Activated naive CD4-positive, alpha-beta T cell treated with anti-CD3 and anti-CD28 coated beads, Interleukin-2, amount 50 U/mL, for 16 hours (primary cell): Measurements from ENCODE around the gene TPSAB1.
A peak's percentile ranks its signal among the peaks of the same experiment; 100 is the strongest.
"Not testable (repeated sequence)": the region's sequence is repeated elsewhere in the genome, so short reads cannot be mapped to it uniquely, and the experiment has no call there.

ENCODE experiments used
- DNase-seq: peaks from one replicate; pipeline ENCODE4 v3.0.0-alpha.2; 2020

Gene TPSAB1

GRCh38 chr16:1253701-1254364 lies 13.3 kb downstream of the TPSAB1 start:
- DNase-seq = not testable (repeated sequence)

DNA sequence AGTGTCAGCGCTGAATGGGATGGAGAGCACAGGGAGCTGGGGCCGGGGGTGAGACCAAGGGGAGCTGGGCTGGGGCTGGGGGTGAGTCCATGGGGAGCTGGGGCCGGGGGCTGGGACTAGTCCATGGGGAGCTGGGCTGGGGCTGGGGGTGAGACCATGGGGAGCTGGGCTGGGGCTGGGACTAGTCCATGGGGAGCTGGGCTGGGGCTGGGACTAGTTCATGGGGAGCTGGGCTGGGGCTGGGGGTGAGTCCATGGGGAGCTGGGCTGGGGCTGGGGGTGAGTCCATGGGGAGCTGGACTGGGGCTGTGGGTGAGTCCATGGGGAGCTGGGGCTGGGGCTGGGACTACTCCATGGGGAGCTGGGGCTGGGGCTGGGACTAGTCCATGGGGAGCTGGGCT lies 14.3 kb downstream of the TPSAB1 start:
- not testable (repeated sequence) for DNase-seq

DNA sequence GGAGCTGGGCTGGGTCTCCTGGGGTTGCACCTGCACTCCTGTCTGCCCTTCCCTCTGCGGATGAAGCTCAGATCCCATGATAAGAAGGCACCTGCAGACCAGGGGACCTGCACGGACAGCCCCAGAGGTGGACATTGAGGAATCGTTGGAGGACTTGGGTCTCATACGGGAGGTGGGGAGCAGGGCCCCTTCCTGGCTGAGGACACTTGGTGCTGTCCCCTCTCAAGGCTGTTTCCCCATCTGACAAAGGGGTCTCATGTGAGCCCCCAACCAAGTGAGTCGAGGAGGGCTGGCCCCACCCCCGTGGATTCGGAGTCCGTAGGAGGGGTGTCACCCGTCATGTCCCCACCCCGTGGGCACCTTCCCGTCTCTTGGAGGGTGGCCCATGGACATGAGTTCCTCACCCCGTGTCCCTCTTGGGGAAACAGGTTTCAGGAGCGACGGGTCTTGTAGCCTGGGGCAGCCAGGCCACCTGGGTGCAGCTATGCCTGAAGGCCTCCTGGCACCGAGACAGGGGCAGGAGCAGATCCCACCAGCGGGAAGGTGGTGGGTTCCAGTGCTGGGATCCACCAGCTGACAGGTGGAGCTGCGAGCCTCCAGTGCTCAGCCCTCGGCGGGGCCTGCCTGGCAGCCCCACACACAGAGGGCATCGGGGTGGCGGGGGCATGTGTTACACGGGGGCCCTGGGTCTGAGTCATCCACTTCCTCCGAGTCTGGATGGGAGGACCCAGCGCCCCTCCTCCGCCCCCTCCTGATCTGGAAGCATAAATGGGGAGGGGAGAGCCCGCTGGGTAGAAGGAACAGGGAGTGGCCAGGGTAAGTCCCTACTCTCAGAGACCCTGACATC lies 15.0 kb downstream of the TPSAB1 start, which contains the start of gene TPSD1:
Gene TPSD1 (plus strand): TSS at position 794 of the 847 bp plus-strand sequence. CDS start 212 bp downstream, outside the sequence.
- DNase-seq = not testable (repeated sequence)

DNA sequence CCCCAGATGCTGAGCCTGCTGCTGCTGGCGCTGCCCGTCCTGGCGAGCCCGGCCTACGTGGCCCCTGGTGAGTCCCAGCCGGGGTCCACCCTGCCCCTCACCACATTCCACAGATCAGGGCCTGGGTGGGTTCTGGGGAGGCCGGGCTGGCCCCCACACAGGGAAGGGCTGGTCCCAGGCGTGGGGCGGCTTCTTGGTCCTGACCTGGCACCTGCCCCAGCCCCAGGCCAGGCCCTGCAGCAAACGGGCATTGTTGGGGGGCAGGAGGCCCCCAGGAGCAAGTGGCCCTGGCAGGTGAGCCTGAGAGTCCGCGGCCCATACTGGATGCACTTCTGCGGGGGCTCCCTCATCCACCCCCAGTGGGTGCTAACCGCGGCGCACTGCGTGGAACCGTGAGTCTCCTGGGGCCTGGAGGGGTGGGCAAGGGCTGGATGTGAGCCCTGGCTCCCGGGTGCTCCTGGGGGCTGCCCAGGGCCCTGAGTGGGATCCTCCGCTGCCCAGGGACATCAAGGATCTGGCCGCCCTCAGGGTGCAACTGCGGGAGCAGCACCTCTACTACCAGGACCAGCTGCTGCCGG lies 15.9 kb downstream of the TPSAB1 start:
- DNase-seq = not testable (repeated sequence)

- no peak for DNase-seq
These were observed 16.4 kb downstream of the TPSAB1 start for GRCh38 chr16:1256874-1257322.

GRCh38 chr16:1257561-1258224 lies 17.2 kb downstream of the TPSAB1 start:
- no peak for DNase-seq

DNA sequence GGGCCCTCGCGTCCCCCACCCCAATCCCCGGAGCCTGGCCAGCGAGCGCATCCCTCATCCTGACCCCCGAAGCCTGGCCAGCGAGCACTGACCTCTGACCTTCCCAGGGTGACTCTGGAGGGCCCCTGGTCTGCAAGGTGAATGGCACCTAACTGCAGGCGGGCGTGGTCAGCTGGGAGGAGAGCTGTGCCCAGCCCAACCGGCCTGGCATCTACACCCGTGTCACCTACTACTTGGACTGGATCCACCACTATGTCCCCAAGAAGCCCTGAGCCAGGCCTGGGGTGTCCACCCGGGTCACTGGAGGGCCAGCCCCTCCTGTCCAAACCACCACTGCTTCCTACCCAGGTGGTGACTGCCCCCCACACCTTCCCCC lies 17.7 kb downstream of the TPSAB1 start:
- DNase-seq = no peak

DNA sequence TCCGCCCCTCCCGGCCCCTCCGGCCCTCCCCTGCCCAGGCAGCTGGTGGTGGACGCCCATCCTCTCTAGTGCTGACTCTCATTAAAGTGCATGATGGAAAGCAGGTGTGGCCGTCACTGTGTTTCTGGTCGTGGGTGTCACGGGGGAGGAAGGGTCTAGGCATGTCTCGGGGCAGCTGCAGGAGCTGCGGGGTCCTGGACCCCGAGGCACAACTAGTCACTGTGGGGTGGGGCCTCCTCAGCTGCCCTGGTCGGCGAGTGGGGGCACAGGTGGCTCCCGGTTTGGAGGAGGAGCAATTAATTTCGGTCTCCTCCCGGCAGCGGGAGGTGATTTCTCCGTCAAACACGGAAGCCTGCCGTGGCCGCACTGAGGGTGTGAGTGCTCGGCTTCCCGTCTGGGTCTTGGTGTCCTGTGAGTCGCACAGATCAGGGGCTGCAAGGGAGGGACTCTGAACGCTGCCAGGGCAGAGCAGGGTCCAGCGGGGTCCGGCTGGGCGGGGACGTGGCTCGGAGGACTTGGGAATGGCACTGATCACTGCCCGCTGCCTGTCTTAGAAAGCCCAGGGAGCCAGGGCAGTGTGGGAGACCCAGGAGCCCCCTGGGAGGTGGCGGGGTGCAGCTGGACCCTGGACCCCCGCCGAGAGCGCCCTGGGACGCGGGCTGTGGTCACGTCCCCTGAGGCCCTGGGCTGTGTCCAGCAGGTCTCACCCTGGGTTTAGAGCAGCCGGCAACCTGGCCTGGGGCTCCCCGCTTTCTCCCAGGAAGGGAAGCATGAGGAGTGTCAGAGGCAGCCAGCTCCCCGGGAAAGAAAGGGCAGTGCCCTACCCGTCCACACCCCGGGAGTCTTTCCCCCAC lies 18.6 kb downstream of the TPSAB1 start:
- DNase-seq = no peak

GRCh38 chr16:1259760-1260068 lies 19.2 kb downstream of the TPSAB1 start:
- peak; percentile 8 for DNase-seq

- DNase-seq = no peak
These were observed 19.7 kb downstream of the TPSAB1 start for GRCh38 chr16:1260101-1260680.

DNA sequence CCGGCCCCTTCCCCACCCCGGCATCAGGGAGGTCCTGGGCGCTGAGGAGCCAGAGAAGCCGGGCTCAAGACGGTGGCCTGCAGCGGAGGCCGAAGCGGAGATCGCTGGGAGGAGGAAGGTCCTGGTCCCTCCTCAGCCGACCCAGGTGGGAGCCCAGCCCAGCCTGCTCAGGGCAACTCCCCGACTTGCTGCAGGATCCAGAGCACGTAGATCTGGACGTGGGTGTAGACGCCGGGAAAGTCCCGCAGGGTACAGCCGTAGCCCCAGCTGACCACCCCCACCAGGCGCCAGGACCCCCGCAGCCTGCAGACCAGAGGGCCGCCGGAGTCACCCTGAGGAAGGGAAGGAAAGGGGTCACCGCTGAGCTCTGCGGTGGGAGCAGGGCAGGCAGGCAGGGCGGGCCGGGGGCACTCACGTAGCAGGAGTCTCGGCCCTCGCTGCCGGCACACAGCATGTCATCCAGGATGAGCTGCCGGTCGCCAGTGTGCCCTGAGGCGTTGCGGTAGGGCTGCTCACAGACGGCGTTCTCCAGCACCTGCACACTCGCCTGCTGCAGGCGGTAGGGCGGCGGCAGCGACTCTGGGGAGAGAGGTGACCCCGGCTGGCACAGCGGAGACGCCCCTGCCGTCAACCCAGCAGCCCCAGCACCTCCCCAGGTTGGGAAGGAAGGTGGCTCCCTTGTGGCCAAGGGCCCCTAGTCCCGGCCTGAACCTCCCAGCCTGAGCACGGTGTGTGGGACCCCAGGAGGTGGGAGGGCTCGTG lies 20.8 kb downstream of the TPSAB1 start:
- DNase-seq = peak; percentile 9

GRCh38 chr16:1262210-1262845 lies 21.8 kb downstream of the TPSAB1 start:
- DNase-seq = peak; percentile 9

DNA sequence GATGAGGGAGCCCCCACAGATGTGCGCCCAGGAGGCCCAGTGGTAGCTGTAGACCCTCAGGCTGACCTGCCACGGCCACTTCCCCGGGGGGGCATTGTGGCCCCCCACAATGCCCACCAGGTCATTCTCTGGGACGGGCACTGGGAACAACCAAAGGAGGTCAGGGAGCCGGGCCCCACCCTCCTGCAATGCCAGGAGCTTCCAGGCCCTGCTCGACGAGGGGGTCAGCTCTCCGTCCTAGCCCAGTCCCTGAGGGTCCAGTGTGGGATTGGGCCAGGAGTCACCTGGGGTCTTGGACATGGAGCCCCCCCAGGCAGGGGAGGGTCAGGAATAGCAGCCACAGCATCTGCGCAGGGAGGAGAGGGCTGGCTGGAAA lies 22.3 kb downstream of the TPSAB1 start:
- no peak for DNase-seq

DNA sequence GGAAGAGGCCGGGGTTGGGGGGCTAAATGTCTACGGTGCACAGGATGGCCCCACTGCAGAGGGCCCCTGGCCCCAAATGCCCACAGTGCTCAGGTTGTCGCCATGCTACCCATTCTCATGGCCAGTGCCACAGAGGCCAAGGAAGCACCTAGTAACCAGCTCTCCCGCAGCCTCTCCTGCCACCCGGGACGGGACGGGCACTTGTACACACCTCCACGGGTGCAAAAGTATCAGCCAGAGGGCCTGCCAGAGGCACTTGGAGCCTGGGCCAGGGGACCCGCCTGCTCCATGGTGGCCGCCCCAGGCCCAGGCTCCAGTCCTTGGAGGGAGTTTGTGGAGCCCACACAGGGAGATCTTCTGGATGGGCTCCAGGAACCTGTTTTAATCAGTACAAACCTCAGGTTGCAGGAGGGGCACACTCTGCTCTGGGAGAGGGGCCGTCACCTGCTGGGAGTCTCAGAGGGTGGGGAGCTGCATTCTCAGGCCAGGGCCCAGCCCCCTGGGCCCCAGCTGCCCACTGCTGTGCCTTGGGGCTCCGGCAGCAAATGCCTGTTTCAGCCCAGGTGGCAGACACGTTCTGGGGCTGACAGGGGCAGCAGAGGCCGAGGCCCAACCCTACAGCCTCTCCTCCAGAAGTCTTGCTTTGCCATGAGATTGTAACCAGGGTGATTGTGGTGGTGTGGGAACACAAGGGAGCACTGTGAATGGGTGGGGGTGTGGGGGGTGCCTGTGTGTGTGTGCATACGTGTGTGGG lies 23.3 kb downstream of the TPSAB1 start:
- DNase-seq = no peak

- no peak for DNase-seq
These were observed 24.0 kb downstream of the TPSAB1 start for GRCh38 chr16:1264345-1265089.

- no peak for DNase-seq
These were observed 24.7 kb downstream of the TPSAB1 start for GRCh38 chr16:1265090-1265630.

GRCh38 chr16:1265826-1266225 lies 25.3 kb downstream of the TPSAB1 start:
- DNase-seq = no peak

GRCh38 chr16:1269418-1269817 lies 28.9 kb downstream of the TPSAB1 start:
- DNase-seq = not testable (repeated sequence)

DNA sequence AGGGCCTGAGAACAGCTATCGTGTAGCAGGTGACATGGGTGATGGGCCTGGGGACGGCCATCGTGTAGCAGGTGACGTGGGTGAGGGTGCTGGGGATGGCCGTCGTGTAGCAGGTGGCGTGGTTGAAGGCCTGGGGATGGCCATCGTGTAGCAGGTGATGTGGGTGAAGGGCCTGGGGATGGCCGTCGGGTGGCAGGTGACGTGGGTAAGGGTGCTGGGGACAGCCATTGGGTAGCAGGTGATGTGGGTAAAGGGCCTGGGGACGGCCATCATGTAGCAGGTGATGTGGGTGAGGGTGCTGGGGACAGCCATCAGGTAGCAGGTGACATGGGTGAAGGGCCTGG lies 30.8 kb downstream of the TPSAB1 start:
- DNase-seq = no peak
